HuH-7.5 (cell line): ENCODE data around the gene C3.
"Not testable (repeated sequence)": the region's sequence is repeated elsewhere in the genome, so short reads cannot be mapped to it uniquely, and the experiment has no call there.

Experiments used
- DNase-seq: peaks from one replicate; pipeline ENCODE4 v3.0.0; 2011; ENCODE audit warnings: low spot score

Gene C3

DNA sequence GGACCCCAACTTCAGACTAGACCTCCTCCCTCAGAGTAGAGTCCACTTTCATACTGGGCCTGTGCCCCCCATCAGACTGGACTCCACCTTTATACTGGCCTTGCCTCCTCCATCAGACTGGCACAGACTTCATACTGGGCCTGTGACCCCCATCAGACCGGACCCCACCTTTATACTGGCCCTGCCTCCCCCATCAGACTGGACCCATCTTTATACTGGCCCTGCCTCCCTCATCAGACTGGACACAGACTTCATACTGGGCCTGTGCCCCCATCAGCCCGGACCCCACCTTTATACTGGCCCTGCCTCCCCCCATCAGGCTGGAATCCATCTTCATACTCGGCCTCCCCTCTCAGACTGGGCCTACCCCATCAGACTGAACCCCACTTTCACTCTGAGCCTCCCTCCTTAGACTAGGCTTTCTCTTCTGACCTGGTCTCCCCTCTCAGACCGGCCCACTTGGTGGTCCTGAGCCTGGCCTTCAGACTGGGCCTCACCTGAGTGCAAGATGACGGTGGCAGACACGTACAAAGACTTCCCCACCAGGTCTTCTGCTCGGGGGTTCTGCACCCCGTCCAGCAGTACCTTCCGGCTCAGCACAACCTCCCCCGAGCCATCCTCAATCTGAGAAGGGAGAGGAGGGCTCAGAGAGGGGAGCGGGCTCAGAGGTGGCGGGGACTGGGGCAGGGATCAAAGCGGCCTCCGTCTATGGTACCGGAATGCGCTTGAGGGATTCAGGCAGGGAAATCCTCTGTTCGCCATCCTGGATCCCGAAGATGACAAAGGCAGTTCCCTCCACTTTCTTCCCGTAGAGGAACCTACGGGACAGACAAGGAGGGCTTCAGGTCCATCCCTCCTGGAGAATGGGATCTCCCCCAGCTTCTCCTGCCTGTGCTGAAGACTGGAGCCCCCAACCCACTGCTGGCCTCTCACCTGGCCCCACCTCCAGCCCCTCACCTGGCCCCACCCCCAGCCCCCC is 7.5 kb downstream of the C3 start:
- no peak for DNase-seq

GRCh38 chr19:6712231-6712630 is 8.2 kb downstream of the C3 start:
- DNase-seq: no peak

- DNase-seq: no peak
Observed at GRCh38 chr19:6711605-6712004, 8.8 kb downstream of the C3 start.

DNA sequence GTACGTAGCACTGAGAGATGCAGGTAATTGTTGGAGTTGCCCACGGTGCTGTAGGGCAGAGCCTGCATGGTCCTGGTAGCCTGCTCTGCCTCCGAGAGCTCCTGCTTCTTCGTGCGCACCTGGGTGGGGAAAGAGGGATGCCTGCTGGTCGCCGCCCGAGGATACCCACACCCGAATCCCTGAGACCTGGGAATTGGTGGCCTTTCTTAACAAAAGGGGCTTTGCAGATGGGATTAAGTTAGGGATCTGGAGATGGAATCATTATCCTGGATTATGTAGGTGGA is 9.4 kb downstream of the C3 start:
- DNase-seq: no peak

GRCh38 chr19:6710273-6711077 is 10.0 kb downstream of the C3 start:
- DNase-seq: no peak

GRCh38 chr19:6709549-6709948 is 10.9 kb downstream of the C3 start:
- no peak for DNase-seq

DNA sequence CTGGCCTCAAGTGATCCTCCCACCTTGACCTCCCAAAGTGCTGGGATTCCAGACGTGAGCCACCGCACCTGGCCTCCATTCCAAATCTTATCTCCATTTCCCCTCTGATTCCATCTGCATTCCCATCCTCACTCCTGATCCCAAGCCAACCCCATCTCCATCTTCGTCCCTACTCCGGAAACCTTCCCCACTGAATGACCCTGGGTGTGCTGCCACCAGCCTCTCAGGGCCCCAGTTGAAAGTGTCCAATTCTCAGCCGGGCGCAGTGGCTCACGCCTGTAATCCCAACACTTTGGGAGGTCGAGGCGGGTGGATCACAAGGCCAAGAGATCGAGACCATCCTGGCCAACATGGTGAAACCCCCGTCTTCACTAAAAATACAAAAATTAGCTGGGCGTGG is 11.5 kb downstream of the C3 start:
- DNase-seq: not testable (repeated sequence)

GRCh38 chr19:6708346-6708745 is 12.1 kb downstream of the C3 start:
- DNase-seq: no peak

GRCh38 chr19:6707658-6708018 is 12.8 kb downstream of the C3 start:
- no peak for DNase-seq

- no peak for DNase-seq
Observed at GRCh38 chr19:6707011-6707657, 13.3 kb downstream of the C3 start.

DNA sequence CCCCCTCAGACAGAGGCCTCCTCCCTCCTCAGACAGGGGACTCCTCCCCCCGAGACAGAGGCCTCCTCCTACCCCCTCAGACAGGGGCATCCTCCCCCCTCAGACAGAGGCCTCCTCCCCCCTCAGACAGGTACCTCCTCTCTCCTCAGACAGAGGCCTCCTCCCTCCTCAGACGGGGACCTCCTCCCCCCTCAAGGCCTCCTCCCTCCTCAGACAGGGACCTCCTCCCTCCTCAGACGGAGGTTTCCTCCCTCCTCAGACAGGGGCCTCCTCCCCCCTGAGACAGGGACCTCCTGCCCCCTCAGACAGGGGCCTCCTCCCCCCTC is 13.9 kb downstream of the C3 start:
- no peak for DNase-seq

- DNase-seq: no peak
Observed at GRCh38 chr19:6705931-6706632, 14.4 kb downstream of the C3 start.

DNA sequence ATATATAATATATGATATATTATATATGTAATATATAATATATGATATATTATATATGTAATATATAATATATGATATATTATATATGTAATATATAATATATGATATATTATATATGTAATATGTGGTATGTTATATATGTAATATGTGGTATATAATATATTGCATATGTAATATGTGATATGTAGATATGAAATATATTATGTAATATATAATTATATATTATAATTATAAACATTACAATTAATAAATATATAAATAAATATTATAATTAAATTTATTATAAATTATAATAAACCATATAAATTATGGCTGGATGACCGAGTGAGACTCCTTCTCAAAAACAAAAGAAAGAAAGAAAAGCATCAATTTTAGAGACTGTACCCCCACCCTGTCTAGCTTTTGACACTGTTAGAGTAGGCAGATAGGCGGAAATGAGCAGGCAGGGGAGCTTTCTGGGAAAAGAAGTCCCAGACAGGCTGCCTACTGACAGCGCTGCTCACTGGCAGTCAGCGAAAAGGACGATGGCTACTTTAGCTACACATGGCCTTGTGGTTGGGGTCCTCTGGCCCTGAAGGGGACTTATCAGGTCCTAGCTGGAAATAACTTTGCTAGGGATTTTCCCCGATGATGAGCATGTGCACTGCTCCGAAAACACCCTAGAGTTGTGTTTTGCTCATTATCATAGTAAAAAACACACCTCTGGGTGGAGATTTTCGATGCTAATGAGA is 19.7 kb downstream of the C3 start:
- DNase-seq: no peak

DNA sequence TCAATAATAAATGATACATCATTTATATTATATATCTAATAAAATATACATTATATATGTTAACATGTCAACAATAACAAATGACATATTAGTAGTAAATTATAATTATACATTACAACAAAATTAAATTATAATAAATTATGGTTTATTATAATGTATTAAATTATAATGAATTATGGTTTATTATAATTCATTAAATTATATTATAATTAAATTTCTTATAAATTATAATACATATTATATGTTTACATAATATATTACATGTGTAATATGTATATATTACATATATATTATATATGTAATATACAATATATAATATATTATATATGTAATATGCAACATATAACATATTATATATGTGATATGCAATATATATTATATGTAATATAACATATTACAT is 20.5 kb downstream of the C3 start:
- DNase-seq: no peak

DNA sequence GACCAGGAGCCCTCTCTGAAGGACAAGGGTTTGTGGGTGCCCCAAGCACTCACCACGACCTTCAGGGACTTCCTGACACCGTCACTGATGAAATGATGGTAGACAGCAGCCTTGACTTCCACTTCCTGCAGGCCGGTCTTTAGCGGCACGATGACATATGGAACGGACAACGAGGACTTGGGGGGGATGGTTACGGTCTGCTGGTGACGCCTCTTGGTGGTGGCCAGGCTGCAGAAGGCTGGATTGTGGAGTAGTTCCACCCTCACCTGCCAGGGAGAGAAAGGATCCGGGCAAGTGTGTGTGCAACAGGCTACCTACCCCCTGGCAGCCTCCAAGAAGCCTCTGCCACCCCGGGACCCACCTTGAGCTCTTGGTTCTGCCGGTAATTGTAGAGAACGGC is 23.2 kb downstream of the C3 start:
- no peak for DNase-seq

GRCh38 chr19:6696239-6696820 is 24.1 kb downstream of the C3 start:
- DNase-seq: no peak

GRCh38 chr19:6694147-6694815 is 26.2 kb downstream of the C3 start:
- no peak for DNase-seq

DNA sequence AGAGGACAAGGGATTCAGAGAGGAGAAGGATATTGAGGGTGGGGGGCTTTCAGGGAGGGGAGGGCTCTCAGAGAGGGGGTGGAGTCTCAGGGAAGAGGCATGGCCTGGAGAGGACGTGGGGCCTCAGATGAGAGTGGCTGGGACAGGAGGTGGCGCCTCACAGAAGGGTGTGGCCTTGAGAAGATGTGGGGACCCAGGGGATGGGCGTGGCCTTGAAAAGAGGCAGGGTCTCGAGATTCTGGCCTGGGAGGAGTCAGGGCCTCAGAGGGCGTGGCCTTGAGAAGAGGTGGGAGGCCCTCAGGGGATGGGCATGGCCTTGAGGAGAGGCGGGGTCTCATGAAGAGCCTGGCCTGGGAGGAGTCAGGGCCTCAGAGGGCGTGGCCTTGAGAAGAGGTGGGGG is 26.8 kb downstream of the C3 start:
- no peak for DNase-seq

DNA sequence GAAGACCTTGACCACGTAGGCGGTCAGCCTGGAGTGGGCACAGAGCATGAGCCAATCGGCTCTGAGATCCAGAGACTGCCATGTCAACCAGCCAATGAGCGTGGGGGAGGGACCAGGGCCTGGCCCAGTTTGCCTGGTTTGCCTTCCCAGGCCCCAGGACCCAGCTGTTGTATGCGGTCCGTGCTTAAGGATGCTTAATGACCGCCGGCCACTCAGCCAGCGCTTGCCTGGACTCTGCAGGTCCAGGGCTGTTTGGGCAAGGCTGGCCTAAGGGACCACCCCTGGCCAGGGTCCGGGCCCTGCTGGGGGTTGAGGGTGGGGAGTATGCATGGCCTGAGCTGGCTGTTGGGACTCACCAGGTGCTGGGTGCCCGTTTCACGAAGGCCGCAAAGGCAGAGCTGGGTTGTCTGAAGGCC is 27.4 kb downstream of the C3 start:
- DNase-seq: no peak

DNA sequence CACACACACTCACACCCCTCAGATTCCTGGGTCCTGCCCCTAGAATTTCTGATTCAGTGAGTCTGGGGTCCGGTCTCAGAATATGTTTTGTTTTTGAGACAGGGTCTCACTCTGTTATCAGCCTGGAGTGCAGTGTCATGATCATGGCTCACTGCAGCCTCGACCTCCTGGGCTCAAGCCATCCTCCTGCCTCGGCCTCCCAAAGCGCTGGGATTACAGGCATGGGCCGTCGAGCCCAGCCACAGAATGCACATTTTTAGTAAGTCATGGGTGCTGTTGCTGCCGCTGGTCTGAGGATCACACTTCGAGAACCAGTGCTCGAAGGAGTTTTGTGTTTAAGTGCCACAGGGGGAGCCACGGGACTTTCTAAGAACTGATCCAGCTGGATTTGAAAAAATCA is 28.4 kb downstream of the C3 start:
- DNase-seq: no peak

DNA sequence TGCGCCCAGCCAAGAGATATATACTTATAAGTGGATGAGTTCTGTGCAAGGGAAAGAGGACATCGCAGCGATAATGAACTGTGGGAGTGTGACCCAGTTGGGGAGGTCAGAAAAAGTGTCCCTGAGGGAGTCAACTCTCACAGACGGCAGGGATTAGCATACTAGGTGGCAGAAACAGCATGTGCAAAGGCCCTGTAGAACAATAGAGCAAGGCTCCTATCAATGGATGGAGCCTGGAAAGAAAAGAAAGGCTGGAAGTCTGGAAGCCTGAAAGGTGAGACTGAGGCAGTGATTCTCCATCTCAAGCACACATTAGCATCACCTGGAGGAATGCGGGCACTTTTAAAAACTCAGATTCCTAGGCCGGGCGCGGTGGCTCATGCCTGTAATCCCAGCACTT is 29.1 kb downstream of the C3 start:
- no peak for DNase-seq
